ENCODE data around the gene DYNC1H1.

- no peak for TF ChIP-seq CTCF (IDR thresholded peaks at IDR 0.05)
- no peak for TF ChIP-seq POLR2A (IDR thresholded peaks at IDR 0.05)
Measured at GRCh38 chr14:101969481-101969880, 5.1 kb downstream of the DYNC1H1 start.
